GM18511 (cell line): ENCODE data around the gene ZNF526.

Experiments
- ATAC-seq: cut with Tn5 transposase; IDR thresholded peaks from one replicate; pipeline ENCODE4 v1.9.1; 2021; ENCODE audit warnings: mild to moderate bottlenecking, moderate library complexity; ENCODE audit not compliant: unreplicated experiment

The ZNF526 gene

GRCh38 chr19:42219812-42220750 is at the start of gene ZNF526:
TSS of gene ZNF526 (plus strand) at chr19:42220312. CDS start at chr19:42224404, 4,092 bp downstream.
- peak; percentile 79 for ATAC-seq

GRCh38 chr19:42170715-42171114 is 49.4 kb upstream of the ZNF526 start:
- no peak for ATAC-seq

GRCh38 chr19:42172261-42172660 is 47.9 kb upstream of the ZNF526 start:
- ATAC-seq: no peak

GRCh38 chr19:42173695-42174094 is 46.4 kb upstream of the ZNF526 start:
- no peak for ATAC-seq

GRCh38 chr19:42174188-42174587 is 45.9 kb upstream of the ZNF526 start:
- no peak for ATAC-seq

- ATAC-seq: no peak
Observed at GRCh38 chr19:42174958-42175734, 45.0 kb upstream of the ZNF526 start.

GRCh38 chr19:42175952-42176648 is 44.0 kb upstream of the ZNF526 start:
- ATAC-seq: no peak

GRCh38 chr19:42176649-42176989 is 43.5 kb upstream of the ZNF526 start:
- ATAC-seq: no peak

- no peak for ATAC-seq
Observed at GRCh38 chr19:42176990-42177685, 43.0 kb upstream of the ZNF526 start.

- no peak for ATAC-seq
Observed at GRCh38 chr19:42177686-42178019, 42.5 kb upstream of the ZNF526 start.

GRCh38 chr19:42178791-42179674 is 41.1 kb upstream of the ZNF526 start:
- no peak for ATAC-seq

- no peak for ATAC-seq
Observed at GRCh38 chr19:42184401-42184861, 35.7 kb upstream of the ZNF526 start.

GRCh38 chr19:42185277-42185676 is 34.8 kb upstream of the ZNF526 start:
- no peak for ATAC-seq

GRCh38 chr19:42188665-42189064 is 31.4 kb upstream of the ZNF526 start:
- ATAC-seq: no peak

GRCh38 chr19:42189133-42189532 is 31.0 kb upstream of the ZNF526 start:
- no peak for ATAC-seq

- ATAC-seq: no peak
Observed at GRCh38 chr19:42191330-42191729, 28.8 kb upstream of the ZNF526 start.

- no peak for ATAC-seq
Observed at GRCh38 chr19:42191855-42192254, 28.3 kb upstream of the ZNF526 start.

GRCh38 chr19:42193294-42193693 is 26.8 kb upstream of the ZNF526 start:
- ATAC-seq: no peak

- no peak for ATAC-seq
Observed at GRCh38 chr19:42193706-42194105, 26.4 kb upstream of the ZNF526 start.
